Neural cell (in vitro differentiated cells): ENCODE measurements around the gene TUBB. TPM values are rescaled to one million over a fixed set of nuclear protein-coding genes. Genes with fewer than 3 reads are reported as not detected.
A peak's percentile ranks its signal among the peaks of the same experiment; 100 is the strongest.

Source experiments
- H2AFZ ChIP-seq: fragments of 200-600, 300-800 bp; sonication (generic), shearing (Covaris generic); 2 replicates; pipeline ENCODE4 v1.6.0; 2014; ENCODE audit warnings: low read depth, mild to moderate bottlenecking, antibody characterized with exemption, low read length, moderate library complexity
- H3F3A ChIP-seq: fragments of 200-600 bp; shearing (Covaris generic); 2 replicates; pipeline ENCODE4 v1.6.1; 2016; ENCODE audit warnings: mild to moderate bottlenecking, moderate library complexity, mixed read lengths, antibody characterized with exemption, low read length; ENCODE audit not compliant: insufficient read depth, poor library complexity, severe bottlenecking
- H3K27ac ChIP-seq: fragments of 200-600, 300-800 bp; sonication (generic), shearing (Covaris generic); 2 replicates; pipeline ENCODE4 v1.5.1; 2014; ENCODE audit warnings: mild to moderate bottlenecking, low read length, moderate library complexity
- H3K27me3 ChIP-seq: fragments of 300-800, 200-600 bp; sonication (generic), shearing (Covaris generic); 2 replicates; pipeline ENCODE4 v1.6.0; 2014; ENCODE audit warnings: mild to moderate bottlenecking, low read depth, low read length, moderate library complexity; ENCODE audit not compliant: insufficient read depth
- H3K36me3 ChIP-seq: fragments of 300-800, 200-600 bp; sonication (generic), shearing (Covaris generic); 2 replicates; pipeline ENCODE4 v1.5.1; 2014; ENCODE audit warnings: mild to moderate bottlenecking, antibody characterized with exemption, low read length, moderate library complexity; ENCODE audit not compliant: insufficient read depth
- H3K4me2 ChIP-seq: fragments of 300-800, 200-600 bp; sonication (generic), shearing (Covaris generic); 2 replicates; pipeline ENCODE4 v1.6.0; 2014; ENCODE audit warnings: mild to moderate bottlenecking, low read length
- H3K4me3 ChIP-seq: fragments of 300-800, 200-600 bp; sonication (generic), shearing (Covaris generic); 2 replicates; pipeline ENCODE4 v1.5.1; 2014; ENCODE audit warnings: mild to moderate bottlenecking, low read length, moderate library complexity
- H3K79me2 ChIP-seq: fragments of 200-600 bp; shearing (Covaris generic); replicated peaks from 2 replicates; pipeline ENCODE4 v1.6.0; 2014; ENCODE audit warnings: mild to moderate bottlenecking, low read length, moderate library complexity; ENCODE audit not compliant: insufficient read depth
- H3K9ac ChIP-seq: fragments of 300-800, 200-600 bp; sonication (generic), shearing (Covaris generic); 2 replicates; pipeline ENCODE4 v1.6.1; 2016; ENCODE audit warnings: mild to moderate bottlenecking, low read length, mixed read lengths
- H3K9me2 ChIP-seq: fragments of 200-600 bp; shearing (Covaris generic); 2 replicates; pipeline ENCODE4 v1.6.1; 2016; ENCODE audit warnings: mild to moderate bottlenecking, low read length, mixed read lengths; ENCODE audit not compliant: insufficient read depth
- H3K9me3 ChIP-seq: fragments of 200-600, 300-800 bp; sonication (generic), shearing (Covaris generic); 2 replicates; pipeline ENCODE4 v1.6.1; 2016; ENCODE audit warnings: mild to moderate bottlenecking, mixed run types, low read length, moderate library complexity, mixed read lengths
- H4K20me1 ChIP-seq: fragments of 200-600 bp; shearing (Covaris generic); 2 replicates; pipeline ENCODE4 v1.6.1; 2016; ENCODE audit warnings: mild to moderate bottlenecking, mixed run types; ENCODE audit not compliant: insufficient read depth
- CTCF ChIP-seq: fragments of 450-650 bp; IDR thresholded peaks from 2 replicates; pipeline ENCODE4 v1.5.1; 2014; ENCODE audit warnings: antibody characterized with exemption, mild to moderate bottlenecking, moderate library complexity; ENCODE audit not compliant: poor library complexity, severe bottlenecking
- EP300 ChIP-seq: fragments of 450-650 bp; conservative IDR thresholded peaks from 2 replicates; pipeline ENCODE4 v1.6.1; 2014; ENCODE audit warnings: antibody characterized with exemption, mild to moderate bottlenecking, moderate library complexity; ENCODE audit not compliant: poor library complexity, severe bottlenecking
- EZH2 ChIP-seq: fragments of 200-600, 300-800 bp; shearing (Covaris generic), sonication (generic); IDR thresholded peaks from 2 replicates; pipeline ENCODE4 v1.6.1; 2014; ENCODE audit warnings: antibody characterized with exemption, low read length, borderline replicate concordance, mild to moderate bottlenecking; ENCODE audit not compliant: insufficient read depth, poor library complexity, severe bottlenecking
- MXI1 ChIP-seq: fragments of 450-650 bp; conservative IDR thresholded peaks from 2 replicates; pipeline ENCODE4 v1.6.1; 2014; ENCODE audit warnings: antibody characterized with exemption, mild to moderate bottlenecking; ENCODE audit not compliant: poor library complexity, severe bottlenecking
- POLR2AphosphoS5 ChIP-seq: IDR thresholded peaks from 2 replicates; pipeline ENCODE4 v1.6.1; 2012
- RAD21 ChIP-seq: fragments of 450-650 bp; conservative IDR thresholded peaks from 2 replicates; pipeline ENCODE4 v1.6.1; 2014; ENCODE audit warnings: antibody characterized with exemption, mild to moderate bottlenecking, moderate library complexity
- REST ChIP-seq: IDR thresholded peaks from 2 replicates; pipeline ENCODE4 v1.6.1; 2012; ENCODE audit warnings: borderline replicate concordance
- SMC3 ChIP-seq: fragments of 450-650 bp; conservative IDR thresholded peaks from 2 replicates; pipeline ENCODE4 v1.6.1; 2014; ENCODE audit warnings: antibody characterized with exemption, mild to moderate bottlenecking, moderate library complexity; ENCODE audit not compliant: poor library complexity
- TAF1 ChIP-seq: IDR thresholded peaks from 2 replicates; pipeline ENCODE4 v1.6.1; 2012; ENCODE audit warnings: low read depth
- polyA plus RNA-seq: library from polyadenylated mRNA; depleted of rRNA; stranded (reverse); fragments of >200 nt; gene quantifications from 2 replicates; pipeline ENCODE4 v1.2.3, GENCODE V29; 2014

Gene TUBB
- polyA plus RNA-seq, 1 donor from 2014 or later, result 711 TPM

GRCh38 chr6:30686009-30686907, 33.9 kb upstream of the TUBB start, which contains the start of gene PPP1R18:
Gene PPP1R18, minus strand, starts transcription at chr6:30686645. Its CDS starts 627 bp downstream, at chr6:30686018.
- Histone ChIP-seq H3K9me2 (no peaks in the 10 kb centered on the region), H3K4me3 (peak within 1 kb of the TSS; percentile 99), H3K9ac (peak within 1 kb of the TSS; percentile 100), H3K9me3 (no peaks in the 10 kb centered on the region), H3K79me2 (peaks cover 83% of the 10 kb centered on the region), H4K20me1 (peaks cover 34% of the 10 kb centered on the region), H2AFZ (peak within 1 kb of the TSS; percentile 85), H3K27me3 (no peaks in the 10 kb centered on the region), H3F3A (no peaks in the 10 kb centered on the region), H3K4me2 (peak within 1 kb of the TSS; percentile 95), H3K27ac (peak within 1 kb of the TSS; percentile 94), H3K36me3 (no peaks in the 10 kb centered on the region)
- TF ChIP-seq REST (no peak), SMC3 (no peak), POLR2AphosphoS5 (no peak), EZH2 (no peak), TAF1 (no peak), CTCF (no peak), EP300 (no peak)

GRCh38 chr6:30686908-30687658, 33.1 kb upstream of the TUBB start:
- Histone ChIP-seq H3K9ac (peak overlapping the region; percentile 100), H3K27me3 (no peaks in the 10 kb centered on the region), H3K79me2 (peaks cover 76% of the 10 kb centered on the region), H2AFZ (peak overlapping the region; percentile 85), H3K4me2 (peak overlapping the region; percentile 95), H3K36me3 (no peaks in the 10 kb centered on the region), H3K9me2 (no peaks in the 10 kb centered on the region), H3K9me3 (no peaks in the 10 kb centered on the region), H3K27ac (peak overlapping the region; percentile 94), H4K20me1 (peaks cover 28% of the 10 kb centered on the region), H3F3A (no peaks in the 10 kb centered on the region), H3K4me3 (peak overlapping the region; percentile 99)
- TF ChIP-seq CTCF (no peak), REST (peak; percentile 32), EZH2 (no peak), TAF1 (peak; percentile 77), SMC3 (peak; percentile 22), POLR2AphosphoS5 (peak; percentile 88), EP300 (peak; percentile 49), MXI1 (peak; percentile 66), RAD21 (no peak)
